GM08714 (cell line): ENCODE results near the gene NT5C2.
"Not testable (repeated sequence)": the region's sequence is repeated elsewhere in the genome, so short reads cannot be mapped to it uniquely, and the experiment has no call there.

Source experiments
- H3K4me3 ChIP-seq: fragments of 200-500 bp; sonication (Bioruptor generic); 2 replicates; pipeline ENCODE4 v1.5.1; 2014; ENCODE audit warnings: mild to moderate bottlenecking, low read length, inconsistent platforms
- ZNF274 ChIP-seq: IDR thresholded peaks from 2 replicates; pipeline ENCODE4 v1.6.1; 2012; ENCODE audit warnings: mild to moderate bottlenecking, low read depth, low read length

Gene NT5C2

GRCh38 chr10:103193107-103193819 is at the start of gene NT5C2:
Gene NT5C2, minus strand, starts transcription at chr10:103193272. Its CDS starts 18,314 bp downstream, at chr10:103174958.
- peak within 1 kb of the TSS; percentile 88 for H3K4me3 ChIP-seq
- no peak for TF ChIP-seq ZNF274

GRCh38 chr10:103241262-103242011 is 48.4 kb upstream of the NT5C2 start:
- TF ChIP-seq ZNF274, result no peak

DNA sequence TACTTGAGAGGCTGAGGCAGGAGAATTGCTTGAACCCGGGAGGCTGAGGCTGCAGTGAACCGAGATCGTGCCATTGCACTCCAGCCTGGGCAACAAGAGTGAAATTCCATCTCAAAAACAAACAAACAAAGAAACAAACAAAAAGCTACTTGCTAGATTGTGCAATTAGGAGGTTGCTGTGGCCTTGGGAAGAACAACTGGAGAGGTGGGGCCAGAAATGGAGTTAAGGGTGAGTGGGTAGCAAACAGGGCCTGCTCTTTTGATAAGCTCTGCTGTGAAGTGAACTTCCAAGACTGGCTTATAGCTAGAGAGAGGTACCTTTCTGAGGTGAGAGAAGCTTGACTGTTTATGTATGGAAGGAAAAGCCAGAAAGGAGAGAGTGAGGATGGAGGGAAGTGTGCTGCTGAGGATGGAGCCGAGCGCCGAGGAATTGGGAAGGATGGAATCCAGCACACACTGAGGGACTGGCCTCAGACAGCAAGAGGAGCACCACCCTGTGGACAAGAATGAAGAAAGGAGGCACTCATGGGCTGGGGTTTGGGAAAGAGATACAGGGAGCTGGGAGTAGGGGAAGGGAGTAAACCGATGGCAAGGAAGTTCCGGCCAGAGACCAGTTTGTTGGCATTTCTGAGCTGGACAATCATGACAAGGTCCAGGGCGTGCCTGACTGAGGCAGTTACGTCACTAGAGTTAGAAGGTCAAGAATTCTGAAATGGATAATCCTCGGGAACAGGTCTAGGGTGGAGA is 45.6 kb upstream of the NT5C2 start:
- TF ChIP-seq ZNF274, result no peak
- no peak overlapping the region for H3K4me3 ChIP-seq

More at GRCh38 chr10:103241262-103242011, 48.4 kb upstream of the NT5C2 start:
- H3K4me3 ChIP-seq, result no peak overlapping the region

GRCh38 chr10:103235775-103236174 is 42.7 kb upstream of the NT5C2 start:
- no peak for TF ChIP-seq ZNF274
- H3K4me3 ChIP-seq, result no peak overlapping the region

DNA sequence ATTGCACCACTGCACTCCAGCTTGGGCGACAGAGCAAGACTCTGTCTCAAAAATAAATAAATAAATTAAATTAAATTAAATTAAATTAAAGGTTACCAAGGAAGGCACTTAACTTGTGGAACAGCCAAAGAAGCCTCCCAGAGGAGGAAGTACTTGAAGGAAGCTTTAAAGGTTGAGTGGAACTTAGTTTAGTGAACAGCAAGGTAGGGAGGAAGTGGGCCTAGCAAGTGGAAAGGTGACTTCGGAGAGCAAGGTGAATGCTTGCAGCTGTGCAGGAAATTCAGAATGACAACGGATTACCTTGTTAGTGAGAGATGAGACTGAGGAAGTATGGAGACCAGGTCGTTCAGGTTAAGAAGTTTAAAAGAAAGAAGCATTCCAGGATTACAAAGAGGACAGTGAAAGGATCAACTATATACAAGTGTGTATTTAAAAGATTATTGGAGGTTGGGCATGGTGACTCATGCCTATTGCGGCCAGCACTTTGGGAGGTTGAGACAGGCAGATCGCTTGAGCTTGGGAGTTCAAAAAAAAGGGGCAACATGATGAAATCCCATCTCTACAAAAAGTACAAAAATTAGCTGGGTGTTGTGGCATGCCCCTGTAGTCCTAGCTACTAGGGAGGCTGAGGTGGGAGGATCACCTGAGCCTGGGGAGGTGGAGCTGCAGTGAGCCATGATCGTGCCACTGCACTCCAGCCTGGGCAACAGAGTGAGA is 39.9 kb upstream of the NT5C2 start:
- no peak for TF ChIP-seq ZNF274
- no peak overlapping the region for H3K4me3 ChIP-seq

DNA sequence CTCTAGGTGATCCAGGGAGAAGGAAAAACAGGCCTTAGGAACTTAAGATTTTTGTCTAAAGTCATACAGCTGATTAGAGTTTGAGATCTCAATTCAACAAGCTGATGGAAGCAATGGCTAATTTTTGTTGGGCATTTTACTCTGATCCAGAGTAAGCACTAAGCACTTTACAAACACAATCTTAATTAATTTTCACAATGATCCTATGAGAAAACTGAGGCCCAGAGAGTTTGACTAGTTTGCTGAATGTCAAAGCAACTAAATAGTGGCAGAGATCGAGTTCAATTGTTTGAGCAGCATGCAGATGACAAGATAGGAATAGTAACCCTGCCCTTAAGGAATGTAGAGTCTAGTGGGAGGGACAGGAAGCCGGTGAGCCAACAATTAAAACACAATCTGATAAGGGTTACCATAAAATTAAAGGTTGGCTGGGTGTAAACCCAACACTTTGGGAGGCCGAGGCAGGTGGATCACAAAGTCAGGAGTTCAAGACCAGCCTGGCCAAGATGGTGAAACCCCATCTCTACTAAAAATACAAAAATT is 39.1 kb upstream of the NT5C2 start:
- no peak for TF ChIP-seq ZNF274
- no peak overlapping the region for H3K4me3 ChIP-seq

- no peak overlapping the region for H3K4me3 ChIP-seq
These were observed 38.0 kb upstream of the NT5C2 start for GRCh38 chr10:103231047-103231551.

DNA sequence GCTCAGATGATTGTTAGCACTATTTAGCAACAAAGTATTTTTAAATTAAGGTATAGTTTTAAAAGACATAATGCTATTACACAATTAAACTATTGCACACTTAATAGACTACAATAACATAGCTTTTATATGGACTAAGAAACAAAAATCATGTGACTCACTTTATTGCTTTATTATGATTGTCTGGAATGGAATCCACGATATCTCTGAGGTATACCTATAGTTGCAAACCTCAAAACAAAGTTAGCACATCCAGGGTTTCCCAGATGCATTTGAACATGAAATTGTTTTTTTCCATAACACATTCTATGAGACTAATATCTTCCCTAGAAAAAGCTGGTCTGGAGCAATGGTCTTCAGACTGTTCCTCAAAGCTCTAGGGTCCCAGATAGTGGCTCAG is 34.3 kb upstream of the NT5C2 start:
- H3K4me3 ChIP-seq, result no peak overlapping the region
- TF ChIP-seq ZNF274, result no peak

More at GRCh38 chr10:103231047-103231551, 38.0 kb upstream of the NT5C2 start:
- no peak for TF ChIP-seq ZNF274

DNA sequence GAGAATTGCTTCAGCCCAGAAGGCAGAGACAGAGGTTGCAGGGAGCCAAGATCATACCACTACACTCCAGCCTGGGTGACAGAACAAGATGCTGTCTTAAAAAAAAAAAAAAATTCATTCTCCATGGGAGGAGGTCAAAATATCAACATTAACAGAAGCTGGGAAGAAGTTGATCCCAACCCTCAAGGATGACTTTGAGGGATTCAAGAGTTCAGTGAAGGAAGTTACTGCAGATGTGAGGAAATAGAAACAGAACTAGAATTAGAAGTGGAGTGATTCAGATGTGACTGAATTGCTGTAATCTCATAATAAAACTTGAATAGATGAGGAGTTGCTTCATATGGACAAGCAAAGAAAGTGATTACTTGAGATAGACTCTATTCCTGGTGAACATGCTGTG is 32.9 kb upstream of the NT5C2 start:
- TF ChIP-seq ZNF274, result no peak

GRCh38 chr10:103224721-103225120 is 31.6 kb upstream of the NT5C2 start:
- H3K4me3 ChIP-seq, result not testable (repeated sequence)

More for the DNA sequence above, 32.9 kb upstream of the NT5C2 start:
- no peak overlapping the region for H3K4me3 ChIP-seq

DNA sequence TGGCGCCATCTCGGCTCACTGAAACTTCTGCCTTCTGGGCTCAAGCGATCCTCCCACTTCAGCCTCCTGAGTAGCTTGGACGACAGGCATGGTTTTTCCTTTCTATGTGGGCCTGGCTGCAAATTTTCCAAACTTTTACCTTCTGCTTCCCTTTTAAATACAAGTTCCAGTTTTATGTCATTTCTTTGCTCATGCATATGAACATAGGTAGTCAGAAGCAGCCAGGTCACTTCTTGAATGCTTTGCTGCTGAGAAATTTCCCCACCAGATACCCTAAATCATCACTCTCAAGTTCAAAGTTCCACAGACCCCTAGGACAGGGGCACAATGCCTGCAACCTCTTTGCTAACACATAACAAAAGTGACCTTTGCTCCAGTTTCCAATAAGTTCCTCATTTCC is 31.1 kb upstream of the NT5C2 start:
- no peak for TF ChIP-seq ZNF274
- no peak overlapping the region for H3K4me3 ChIP-seq

- not testable (repeated sequence) for H3K4me3 ChIP-seq
These were observed 23.3 kb upstream of the NT5C2 start for GRCh38 chr10:103216362-103216761.

GRCh38 chr10:103215601-103216000 is 22.5 kb upstream of the NT5C2 start:
- TF ChIP-seq ZNF274, result no peak
- no peak overlapping the region for H3K4me3 ChIP-seq

GRCh38 chr10:103210262-103210661 is 17.2 kb upstream of the NT5C2 start:
- not testable (repeated sequence) for H3K4me3 ChIP-seq

DNA sequence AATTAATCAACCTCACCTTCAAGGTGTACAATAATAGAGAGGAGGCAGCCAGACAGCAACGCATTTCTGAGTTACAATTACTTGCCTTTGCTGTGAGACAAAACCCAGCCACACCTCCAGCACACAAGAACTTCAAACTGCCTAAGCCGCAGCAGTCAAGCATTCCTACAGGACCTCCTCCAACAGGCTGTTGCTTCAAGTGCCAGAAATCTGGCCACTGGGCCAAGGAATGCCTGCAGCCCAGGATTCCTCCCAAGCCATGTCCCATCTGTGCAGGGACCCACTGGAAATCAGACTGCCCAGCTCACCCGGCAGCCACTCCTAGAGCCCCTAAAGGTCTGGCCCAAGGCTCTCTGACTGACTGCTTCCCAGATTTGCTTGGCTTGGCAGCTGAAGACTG is 14.6 kb upstream of the NT5C2 start:
- not testable (repeated sequence) for H3K4me3 ChIP-seq
